HS-27A (cell line): ENCODE data around the gene NOX3.

Experiments used
- DNase-seq: peaks from one replicate; pipeline ENCODE4 v3.0.0-alpha.2; 2012; ENCODE audit warnings: low read depth, missing footprints

NOX3 gene

DNA sequence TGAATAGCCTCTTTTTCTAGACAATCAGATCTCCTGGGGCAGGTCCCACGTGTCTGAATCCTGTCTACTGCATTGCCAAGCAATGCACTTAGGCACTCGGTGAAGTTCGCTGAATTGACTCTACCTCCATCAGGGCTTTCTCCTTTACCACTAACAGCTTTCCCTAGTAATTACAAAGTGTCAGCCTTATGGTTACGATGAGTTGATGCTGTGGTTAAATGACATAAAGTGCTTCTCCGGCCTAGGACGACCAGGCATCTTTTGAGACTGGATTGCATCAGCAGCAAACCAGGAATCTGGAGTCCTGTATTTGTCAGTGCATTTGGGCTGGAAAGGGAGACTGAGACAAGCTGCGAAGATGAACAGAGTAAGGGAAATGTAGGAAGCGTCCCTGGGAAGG is 21.5 kb downstream of the NOX3 start:
- no peak for DNase-seq

DNA sequence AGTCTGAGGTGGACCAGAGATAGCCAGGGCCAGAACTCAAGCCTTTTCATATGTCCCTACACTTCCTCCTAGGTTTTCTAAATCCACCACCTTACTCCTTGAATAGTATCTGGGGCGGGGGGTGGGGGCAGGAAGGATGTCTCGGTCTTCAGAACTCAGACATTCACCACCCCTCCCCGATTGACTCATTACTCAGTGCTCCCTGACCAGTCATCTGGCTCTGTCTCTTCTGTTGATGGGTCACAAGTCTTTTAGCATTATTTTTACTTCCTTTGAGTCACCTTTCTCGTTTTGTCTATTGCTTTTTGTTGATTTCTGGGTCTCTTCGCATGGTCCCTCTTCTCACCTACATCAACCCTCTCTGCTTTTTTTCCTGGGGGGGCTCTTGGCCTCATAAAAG is 23.3 kb downstream of the NOX3 start:
- DNase-seq = no peak

DNA sequence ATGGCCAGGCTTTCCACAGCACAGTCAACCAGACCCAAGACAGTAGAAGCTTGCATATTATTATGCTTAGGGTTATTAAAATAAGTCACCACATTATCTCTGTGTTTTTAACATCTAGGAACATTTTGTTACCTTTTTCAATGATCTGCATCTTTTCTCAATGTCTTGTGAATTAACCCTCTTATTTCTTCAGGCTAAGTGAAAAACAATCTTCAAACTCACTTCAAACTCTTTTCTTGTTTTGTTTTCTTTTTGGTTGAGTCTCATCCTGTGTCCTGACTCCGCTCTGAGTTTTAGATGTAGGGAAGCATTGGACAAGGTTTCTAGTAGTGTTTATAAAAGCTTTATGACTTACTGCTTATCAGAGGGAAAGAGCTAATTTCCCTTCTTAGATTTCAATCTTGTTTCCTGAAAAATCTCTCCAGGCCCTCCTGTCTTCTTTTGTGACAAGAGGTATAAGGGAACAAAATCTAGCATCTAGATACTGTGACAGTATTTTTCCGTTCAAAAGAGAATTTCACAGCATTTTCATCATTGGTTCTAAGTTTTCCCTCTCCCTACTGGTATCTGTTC is 26.2 kb downstream of the NOX3 start:
- no peak for DNase-seq

DNA sequence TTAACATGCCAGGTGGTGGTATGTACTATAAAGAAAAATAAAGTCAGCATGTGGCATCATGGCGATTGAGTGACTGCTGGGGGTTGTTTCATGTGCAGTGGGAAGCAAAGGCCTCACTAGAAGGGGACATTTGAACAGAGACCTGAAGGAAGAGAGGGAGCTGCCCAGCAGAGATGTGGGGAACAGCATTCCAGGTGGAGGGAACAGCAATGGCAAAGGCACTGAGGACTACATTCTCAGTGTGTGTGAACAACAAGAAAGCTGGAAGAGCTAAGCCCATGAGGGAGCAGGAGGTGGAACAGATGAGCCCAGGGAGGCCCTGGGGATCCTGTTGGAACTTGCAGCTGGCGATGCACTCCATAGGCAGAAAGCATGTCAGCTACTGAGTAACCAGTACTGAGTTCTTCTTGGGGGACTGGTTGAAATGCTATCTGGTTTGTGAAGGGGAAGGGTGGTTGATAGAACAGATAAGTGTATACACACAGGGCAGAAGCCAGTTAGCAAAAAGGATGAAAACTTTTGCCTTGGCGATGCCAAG is 29.2 kb downstream of the NOX3 start:
- no peak for DNase-seq

DNA sequence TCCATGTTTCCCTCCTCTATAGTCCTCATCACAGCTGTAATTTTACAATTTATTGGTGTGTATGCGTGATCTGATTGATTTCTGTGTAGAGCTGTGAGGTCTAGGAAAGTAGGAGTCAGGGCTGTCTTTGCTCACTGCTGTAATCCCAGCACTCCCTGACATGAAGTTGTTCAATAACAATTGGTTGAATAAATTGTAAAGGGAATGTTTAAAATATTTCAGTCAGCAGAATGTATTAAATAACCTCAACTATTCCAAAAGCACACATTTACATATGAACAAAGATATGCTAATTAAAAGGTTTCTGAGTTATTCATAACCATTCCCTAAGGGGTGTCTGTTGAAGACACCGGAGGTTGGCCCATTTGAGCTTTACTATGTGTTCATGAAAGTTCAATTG is 31.5 kb downstream of the NOX3 start:
- no peak for DNase-seq

DNA sequence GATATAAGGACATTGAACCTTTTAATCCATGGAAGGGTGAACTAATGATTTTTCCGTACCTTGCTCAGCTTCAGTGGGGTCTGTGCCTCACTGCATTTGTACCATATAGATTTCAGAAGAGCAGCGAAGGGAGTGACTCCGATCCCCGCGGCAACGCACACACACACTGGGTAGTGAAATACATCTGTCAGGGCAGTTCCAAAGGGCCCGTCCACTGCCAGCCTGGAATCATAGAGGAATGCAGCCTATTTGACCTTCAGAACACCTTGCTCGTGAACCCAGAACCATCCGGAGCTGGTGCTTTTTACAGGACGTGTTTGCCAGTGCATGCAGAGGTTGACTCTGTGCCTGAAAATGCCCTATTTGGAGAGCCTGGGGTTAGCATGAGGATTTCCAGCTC is 33.0 kb downstream of the NOX3 start:
- no peak for DNase-seq

DNA sequence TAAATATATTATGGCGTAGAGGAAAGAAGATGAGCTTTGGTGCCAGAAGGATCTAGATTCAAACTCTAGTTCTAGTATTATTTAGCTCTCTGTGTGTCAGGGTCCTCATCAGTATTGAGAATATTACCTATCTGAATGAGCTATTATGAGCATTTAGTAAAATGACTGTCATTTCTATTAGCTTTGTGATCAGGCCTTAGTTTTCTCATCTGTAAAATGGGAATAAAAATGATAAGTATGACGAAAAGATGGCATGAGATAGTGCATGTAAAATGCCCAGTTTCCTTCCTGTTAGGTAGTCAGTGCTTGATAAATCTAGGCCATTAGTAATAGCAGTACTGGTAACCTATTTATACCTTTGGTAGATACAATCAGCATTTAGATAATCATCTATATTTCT is 35.1 kb downstream of the NOX3 start:
- no peak for DNase-seq

DNA sequence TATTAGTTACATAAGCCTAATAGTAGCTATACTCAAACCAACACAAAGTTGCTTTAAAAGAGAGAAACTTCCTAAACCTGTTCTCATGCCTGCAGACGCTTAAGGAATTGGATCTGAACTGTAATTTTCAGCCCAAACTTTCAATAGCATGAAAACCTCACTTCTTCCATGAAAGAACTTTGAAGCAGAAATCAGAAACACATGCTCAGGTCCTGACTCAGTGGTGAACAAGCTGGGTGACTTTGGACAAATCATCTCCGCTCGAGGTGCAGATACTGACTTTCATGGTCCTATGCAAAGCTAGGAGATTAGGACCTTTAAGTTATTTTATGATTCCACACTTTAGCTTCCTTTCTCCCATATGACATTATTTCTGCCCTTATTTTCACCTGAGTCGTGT is 36.5 kb downstream of the NOX3 start:
- no peak for DNase-seq

DNA sequence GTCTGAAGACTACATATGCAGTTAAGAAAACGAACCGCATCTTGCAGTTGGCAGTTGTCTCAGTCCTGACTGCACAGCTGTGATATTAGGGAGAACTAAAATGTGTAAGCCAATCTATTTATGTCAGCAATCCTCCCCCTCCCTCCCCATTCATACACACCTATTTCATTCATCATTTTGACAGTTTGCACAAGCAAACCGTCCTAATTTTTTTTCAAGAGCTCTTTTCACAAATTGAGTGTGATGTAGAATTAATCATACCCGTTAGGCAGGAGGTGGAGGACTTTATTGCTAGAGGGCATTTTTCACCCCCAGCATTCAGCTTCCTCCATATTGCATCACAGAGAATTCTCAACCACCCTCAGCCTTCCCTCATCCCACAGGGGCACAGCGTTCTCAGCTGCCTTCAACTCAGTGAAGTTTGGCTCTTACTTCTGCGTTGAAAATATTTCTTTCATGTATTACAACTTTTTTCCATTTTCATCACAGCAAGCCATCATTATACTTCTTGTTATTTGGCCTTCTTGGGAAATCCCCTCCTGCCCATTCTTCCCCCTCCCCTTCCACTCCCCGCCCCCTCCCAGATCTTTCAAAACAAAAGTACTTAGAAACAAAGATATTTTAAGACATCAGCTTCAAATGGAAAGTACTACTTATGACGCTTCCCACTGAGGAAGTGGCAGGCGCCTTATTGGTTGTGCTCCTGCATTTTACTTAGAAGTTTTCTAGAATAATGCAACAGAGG is 37.5 kb downstream of the NOX3 start:
- no peak for DNase-seq

DNA sequence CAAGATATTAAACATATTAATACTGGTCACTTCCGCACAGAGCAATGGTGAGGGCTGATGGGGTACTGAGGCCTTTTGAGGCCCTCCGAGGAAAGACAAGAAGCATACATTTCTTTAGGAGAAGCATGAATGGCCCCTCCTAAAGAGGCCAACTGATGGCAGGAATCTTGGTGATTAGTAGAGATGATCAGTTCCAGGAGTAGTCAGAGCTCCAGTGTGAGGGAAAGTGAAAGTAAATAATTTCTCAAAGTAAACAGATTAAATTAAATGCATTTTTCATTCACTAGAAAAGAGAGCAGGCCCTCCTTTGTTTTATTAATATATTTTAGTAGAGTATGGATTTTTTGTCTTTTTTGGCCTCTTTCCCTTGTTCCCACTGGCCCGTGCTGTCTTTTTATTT is 38.2 kb downstream of the NOX3 start:
- DNase-seq = no peak

DNA sequence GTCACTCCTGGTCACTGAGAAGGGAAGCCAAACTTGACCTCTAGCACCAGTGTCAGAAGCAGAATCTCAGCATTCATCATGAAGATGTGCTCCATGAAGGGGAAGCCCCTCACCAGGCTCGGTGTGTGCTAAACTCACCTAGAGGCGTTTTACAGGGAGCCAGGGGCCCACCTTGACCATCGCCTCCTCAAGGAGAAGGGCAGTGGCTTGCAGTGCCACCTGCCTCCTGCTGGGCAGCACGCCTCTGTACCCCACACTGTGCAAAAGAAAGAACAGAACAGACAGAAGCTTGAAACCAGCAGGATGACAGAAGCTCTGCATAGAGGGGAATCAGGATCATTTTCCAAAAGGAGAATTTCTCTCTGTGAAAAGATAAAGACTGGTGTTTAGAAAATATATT is 39.7 kb downstream of the NOX3 start:
- no peak for DNase-seq

DNA sequence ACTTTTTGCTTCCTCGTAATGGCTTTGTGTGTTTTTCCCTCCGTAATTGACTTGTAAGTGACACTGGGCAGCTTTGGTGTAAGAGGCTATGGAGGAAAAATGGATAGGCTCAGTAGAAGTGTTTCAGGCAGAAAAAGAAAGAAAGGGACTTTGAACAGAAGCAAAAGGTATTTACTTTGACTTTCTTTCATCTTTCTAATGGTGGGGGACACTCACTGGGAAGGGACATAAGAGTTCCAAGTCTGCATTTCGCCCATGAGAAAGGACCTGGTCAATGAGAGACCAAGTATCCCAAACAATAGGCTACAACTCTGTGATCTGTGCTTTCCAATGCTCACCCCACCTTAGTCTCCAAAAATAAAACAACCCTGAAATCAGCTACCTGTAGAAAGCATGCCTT is 41.6 kb downstream of the NOX3 start:
- DNase-seq = no peak

DNA sequence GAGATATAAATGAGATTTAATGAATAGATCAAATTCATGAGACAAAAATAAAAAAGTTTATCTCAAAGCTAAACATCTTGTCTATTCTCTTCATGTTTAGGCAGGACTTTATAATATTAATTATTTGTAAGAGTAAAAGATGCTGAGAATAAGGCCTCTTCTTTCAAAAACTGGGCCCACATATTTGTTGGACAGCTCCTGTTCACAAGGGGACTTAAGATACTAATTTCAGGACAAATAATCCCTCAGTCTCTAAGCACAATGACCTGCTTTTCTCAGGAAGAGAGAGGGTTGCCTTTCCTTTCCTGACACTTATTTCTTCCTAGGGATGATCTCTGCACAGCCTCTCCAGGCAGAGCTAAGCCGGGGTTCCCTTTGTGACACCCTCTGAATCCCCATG is 43.3 kb downstream of the NOX3 start:
- no peak for DNase-seq

DNA sequence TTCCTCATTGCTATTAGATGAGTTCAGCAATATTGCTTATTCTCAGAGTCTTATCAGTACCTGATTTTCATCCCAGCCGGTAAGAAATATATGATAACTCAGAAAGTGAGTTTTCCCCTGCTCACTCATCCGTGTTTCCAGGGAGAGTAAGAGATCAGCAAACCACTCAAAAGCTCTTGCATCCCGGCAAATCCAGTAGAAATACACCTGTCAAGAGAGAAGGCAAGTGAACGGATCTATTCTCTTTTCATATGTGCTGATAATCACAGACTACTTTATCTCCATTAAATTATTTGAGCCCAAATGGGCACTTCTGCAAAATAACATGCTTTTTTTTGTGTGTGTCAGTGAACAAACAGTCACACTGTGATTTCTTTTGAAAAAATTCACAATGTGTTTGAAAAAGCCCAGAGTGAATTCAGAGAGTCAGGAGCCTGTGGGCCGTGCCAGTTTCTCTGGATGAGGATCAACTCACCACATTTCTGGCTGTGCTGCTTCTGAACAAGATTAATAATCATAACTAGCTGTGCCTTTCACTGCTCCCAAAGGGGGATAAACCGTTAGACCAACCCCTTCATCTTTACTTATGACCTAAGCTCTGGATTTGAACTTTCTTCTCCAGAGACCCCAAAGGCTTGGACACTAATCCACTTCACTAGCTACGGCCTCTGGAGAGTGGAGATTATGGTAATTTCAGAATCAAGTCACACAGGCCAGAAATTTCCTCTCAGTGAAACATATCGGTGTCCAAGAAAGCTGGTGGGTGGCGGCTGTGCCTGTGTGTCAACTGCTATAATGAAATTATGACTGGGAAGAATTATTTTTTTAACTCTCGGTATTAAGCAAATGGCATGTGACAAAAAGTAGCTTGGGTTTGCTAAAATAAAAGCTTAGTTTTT is 44.2 kb downstream of the NOX3 start:
- no peak for DNase-seq

DNA sequence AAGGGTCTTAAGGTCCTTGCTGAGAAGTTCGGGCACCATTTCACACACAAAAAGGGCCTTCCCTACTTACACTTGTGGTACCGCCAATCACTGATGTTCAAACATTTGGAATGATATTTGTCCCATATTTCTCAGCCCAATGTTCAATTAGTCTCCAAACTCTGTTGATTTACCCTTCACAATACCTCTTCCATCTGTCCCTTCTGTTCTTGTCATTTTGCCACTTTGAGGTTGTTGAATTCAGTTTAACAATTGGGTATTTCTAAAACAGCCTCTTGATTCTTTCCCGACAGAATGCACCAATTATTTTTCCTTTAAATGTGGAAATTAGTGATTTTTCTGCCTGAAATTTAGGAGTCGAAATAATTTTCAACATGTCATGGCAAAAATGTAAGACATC is 46.2 kb downstream of the NOX3 start:
- DNase-seq = no peak

DNA sequence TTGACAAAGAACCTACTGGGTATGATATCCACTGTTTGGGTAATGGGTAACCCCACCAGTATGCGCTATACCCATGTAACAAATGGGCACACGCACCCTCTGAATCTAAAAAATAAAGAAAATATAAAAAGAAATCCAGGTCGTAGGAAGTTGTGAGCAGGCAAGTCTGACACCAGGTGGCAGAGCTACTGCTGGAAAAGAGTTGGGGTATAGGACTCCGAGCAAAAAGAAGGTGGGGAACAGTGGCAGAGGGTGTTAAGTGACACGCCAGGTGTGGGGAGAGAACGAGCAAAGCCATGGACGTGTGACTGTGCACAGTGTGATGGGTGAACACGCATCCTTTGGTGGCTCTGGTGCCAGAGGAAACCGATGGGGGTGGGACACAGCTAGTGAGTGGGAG is 46.7 kb downstream of the NOX3 start:
- DNase-seq = no peak

DNA sequence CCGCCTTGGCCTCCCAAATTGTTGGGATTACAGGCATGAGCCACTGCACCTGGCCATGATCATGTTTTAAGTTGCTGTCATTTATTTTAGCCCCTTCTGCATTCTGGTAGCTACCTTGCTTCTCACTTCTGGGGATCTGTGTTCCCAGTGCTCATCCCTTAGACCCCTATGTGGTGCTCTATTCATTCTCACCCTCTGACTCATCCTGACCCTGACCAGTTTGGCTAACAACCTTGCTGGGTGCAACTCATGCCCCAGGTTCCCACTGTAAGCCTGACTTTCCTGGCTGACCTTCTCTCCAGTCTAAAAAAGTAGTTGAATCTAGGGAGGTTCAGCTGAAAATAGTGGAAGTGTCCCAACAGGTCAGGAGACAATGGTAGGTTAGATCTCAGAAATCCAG is 47.4 kb downstream of the NOX3 start:
- DNase-seq = no peak

DNA sequence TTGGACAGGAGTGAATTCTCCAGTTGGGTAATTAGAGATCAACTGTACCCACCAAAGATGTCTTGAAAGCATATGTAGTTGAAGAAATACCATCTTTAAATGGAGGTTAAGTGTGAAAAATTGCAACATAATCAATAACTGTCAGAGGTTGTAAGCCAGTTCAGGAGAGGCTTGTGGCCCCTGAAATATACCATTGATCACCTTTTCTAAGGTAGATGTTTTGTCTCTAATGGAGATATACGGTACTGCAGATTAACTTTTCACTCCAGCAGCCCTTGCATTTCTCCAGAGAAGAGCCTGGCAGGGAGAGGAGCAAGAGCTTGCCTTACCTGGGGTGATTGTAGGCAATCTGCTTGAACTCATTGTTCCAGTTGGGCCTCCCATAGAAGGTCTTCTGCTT is 48.8 kb downstream of the NOX3 start:
- DNase-seq = no peak

DNA sequence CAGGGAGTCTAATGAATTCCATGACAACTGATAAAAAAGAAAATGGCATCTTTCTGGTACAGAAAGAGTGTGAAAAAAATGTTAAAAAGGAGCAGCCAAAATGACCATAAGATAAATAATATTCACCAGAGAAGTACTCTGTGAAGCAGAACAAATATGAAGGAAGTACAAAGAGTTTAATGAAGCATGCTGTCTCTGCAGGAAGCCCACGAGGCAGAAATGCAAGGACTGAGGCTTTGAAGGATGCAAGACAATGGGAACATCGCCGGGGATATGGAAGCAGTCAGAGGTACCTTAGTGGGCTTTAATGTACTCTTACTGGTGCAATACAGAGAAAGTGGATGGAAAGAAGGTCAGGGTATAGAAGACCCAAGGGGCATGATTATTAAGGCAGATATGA is 50.7 kb downstream of the NOX3 start:
- DNase-seq = no peak

DNA sequence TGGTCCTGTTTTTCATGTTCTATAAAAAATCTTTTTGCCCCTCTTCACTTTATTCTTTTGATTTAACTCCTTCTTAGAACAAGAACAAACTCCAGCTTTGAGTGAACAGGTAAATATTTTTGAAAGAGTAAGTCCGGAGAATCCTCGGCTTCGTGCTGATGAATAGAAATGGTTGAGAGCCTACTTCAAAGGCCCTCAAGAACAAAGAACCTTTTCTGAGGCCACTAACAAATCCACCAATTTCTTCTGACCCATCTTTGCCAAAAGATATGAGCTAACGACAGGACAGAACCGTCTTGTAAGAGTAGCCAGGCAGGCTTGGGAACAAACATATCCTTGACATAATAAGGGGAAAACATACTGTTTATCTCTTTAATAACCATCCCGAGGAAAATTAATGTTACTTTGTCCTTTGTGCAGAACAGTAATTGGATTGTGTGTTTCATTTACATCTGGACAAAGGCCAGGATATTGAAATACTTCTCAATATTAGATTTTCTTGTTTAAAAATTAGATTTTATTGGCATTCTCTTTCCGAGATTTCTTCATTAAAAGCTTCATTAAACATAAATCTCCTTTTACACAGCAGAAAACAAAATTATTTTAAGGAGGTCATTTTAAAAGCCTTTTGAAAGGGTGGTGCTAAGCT is 52.9 kb downstream of the NOX3 start:
- DNase-seq = no peak

DNA sequence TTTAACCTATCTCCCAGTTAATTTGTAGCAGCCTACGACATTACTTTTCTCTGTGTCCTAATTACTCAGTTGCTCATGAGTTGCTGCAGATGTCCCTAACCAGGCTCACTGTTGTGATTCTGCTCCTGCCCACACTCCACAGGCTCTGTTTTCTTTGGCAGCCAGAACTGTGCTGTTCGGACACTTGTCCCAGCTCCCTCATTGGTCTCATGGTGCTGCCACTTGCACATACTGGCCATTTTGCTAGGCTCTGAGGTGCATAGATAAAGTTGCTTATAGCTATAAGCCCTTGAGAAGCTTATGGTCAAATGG is 55.0 kb downstream of the NOX3 start:
- no peak for DNase-seq

DNA sequence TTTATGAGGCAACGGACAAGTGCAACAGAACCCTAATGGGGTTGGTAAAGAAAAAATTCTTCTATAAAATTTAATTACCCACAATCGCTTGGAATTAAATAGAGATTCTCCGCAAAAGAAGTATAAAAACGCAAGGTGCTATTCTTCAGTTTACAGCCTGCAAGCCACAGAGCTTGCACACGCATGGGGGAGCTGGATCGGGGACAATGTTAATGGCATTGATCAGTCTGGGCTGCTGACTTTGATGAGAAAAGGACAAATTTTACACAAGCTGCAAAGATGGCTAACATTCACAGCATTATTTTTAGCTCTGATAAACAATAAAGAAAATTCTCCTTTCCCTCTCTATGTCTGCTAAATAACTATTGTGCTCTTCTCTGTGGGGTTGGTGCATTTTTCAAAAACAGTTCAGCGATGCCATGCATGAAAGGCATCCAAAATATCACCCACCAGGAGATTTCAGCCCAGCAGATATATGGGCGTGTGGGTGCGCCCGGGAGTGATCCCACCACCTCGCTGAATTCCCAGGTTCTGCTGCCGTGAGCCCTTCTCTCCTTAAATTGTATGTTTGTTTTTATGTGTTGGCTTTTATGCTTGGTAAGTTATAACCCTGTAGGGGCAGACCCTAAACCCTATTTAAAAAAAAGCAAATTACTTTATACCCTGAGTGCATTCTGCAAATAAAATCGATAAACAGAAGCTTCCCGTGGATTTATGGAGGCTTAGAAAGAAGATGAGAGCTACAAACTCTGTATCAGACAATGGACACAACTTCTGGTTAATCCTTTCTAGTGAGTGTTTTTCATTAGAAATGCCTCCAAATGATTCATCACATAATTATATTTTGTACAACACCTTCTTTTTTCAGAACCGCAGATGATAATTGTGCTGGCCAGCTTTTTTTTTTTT is 55.6 kb downstream of the NOX3 start:
- DNase-seq = no peak
